Measurements from ENCODE around the gene STX16.

Gene STX16

GRCh38 chr20:58604128-58604881 lies 46.8 kb upstream of the STX16 start:
- no peak overlapping the region for H3K27ac ChIP-seq (replicated peaks)

GRCh38 chr20:58605292-58606065 lies 45.6 kb upstream of the STX16 start:
- Histone ChIP-seq H3K4me3 (replicated peaks; ENCODE audit: insufficient read depth, low read length) (no peak overlapping the region), H3K27me3 (ENCODE audit: insufficient read depth, poor library complexity, severe bottlenecking) (no peaks in the 10 kb centered on the region), H3K27ac (replicated peaks) (no peak overlapping the region)
- DNase-seq (ENCODE audit: low read depth in 1 of 2, low spot score in 1 of 2) = no peak
- TF ChIP-seq SPI1 (IDR thresholded peaks at IDR 0.05; ENCODE audit: borderline replicate concordance, low read depth) = no peak
- TF ChIP-seq GABPA (IDR thresholded peaks at IDR 0.05; ENCODE audit: low read depth) = no peak
- TF ChIP-seq, protein P1, sequence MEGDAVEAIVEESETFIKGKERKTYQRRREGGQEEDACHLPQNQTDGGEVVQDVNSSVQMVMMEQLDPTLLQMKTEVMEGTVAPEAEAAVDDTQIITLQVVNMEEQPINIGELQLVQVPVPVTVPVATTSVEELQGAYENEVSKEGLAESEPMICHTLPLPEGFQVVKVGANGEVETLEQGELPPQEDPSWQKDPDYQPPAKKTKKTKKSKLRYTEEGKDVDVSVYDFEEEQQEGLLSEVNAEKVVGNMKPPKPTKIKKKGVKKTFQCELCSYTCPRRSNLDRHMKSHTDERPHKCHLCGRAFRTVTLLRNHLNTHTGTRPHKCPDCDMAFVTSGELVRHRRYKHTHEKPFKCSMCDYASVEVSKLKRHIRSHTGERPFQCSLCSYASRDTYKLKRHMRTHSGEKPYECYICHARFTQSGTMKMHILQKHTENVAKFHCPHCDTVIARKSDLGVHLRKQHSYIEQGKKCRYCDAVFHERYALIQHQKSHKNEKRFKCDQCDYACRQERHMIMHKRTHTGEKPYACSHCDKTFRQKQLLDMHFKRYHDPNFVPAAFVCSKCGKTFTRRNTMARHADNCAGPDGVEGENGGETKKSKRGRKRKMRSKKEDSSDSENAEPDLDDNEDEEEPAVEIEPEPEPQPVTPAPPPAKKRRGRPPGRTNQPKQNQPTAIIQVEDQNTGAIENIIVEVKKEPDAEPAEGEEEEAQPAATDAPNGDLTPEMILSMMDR (IDR thresholded peaks at IDR 0.05; ENCODE audit: insufficient read depth, low read length) = no peak
- no peak for TF ChIP-seq REST (IDR thresholded peaks at IDR 0.05; ENCODE audit: insufficient replicate concordance, low read depth)

More at GRCh38 chr20:58604128-58604881, 46.8 kb upstream of the STX16 start:
- DNase-seq (ENCODE audit: low read depth in 1 of 2, low spot score in 1 of 2) = no peak
- TF ChIP-seq, protein P1 (IDR thresholded peaks at IDR 0.05; ENCODE audit: insufficient read depth, low read length) = no peak
- no peak for TF ChIP-seq REST (IDR thresholded peaks at IDR 0.05; ENCODE audit: insufficient replicate concordance, low read depth)
- TF ChIP-seq POLR2AphosphoS5 (IDR thresholded peaks at IDR 0.05; ENCODE audit: low read depth) = no peak
- TF ChIP-seq SPI1 (IDR thresholded peaks at IDR 0.05; ENCODE audit: borderline replicate concordance, low read depth) = no peak
- no peak for TF ChIP-seq GABPA (IDR thresholded peaks at IDR 0.05; ENCODE audit: low read depth)
- Histone ChIP-seq H3K4me3 (replicated peaks; ENCODE audit: insufficient read depth, low read length) (no peak overlapping the region), H3K27me3 (ENCODE audit: insufficient read depth, poor library complexity, severe bottlenecking) (no peaks in the 10 kb centered on the region)

DNA sequence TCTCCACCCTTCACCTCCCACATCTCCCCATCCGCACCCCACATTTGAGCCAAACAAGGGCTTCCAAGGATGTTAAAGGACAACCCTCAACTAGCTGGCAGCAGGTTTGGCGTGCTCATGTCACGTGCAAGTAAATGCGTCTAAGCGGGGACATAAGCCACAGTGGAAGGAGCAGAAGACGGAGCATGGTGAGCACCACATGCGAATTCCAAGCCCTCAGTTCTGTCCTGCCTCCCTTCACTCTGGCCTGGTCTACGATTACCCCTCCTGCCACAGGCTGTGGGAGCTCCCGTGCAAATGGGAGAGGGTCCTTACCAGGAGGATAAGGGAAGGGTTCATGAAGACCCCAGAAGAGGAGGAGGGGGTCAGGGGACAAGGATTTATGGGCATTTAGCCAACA lies 44.9 kb upstream of the STX16 start:
- Histone ChIP-seq H3K27ac (replicated peaks) (no peak overlapping the region), H3K27me3 (ENCODE audit: insufficient read depth, poor library complexity, severe bottlenecking) (no peaks in the 10 kb centered on the region), H3K4me3 (replicated peaks; ENCODE audit: insufficient read depth, low read length) (no peak overlapping the region)
- no peak for DNase-seq (ENCODE audit: low read depth in 1 of 2, low spot score in 1 of 2)
- TF ChIP-seq POLR2AphosphoS5 (IDR thresholded peaks at IDR 0.05; ENCODE audit: low read depth) = no peak
- TF ChIP-seq SPI1 (IDR thresholded peaks at IDR 0.05; ENCODE audit: borderline replicate concordance, low read depth) = no peak
- TF ChIP-seq REST (IDR thresholded peaks at IDR 0.05; ENCODE audit: insufficient replicate concordance, low read depth) = no peak
- TF ChIP-seq, protein P1 (IDR thresholded peaks at IDR 0.05; ENCODE audit: insufficient read depth, low read length) = no peak
- no peak for TF ChIP-seq GABPA (IDR thresholded peaks at IDR 0.05; ENCODE audit: low read depth)

All from HL-60 (cell line).